HG02588 (cell line): ENCODE measurements around the gene FDXR.

Experiments used
- ATAC-seq: cut with Tn5 transposase; IDR thresholded peaks from one replicate; pipeline ENCODE4 v1.9.1; 2021; ENCODE audit warnings: mild to moderate bottlenecking, moderate library complexity; ENCODE audit not compliant: unreplicated experiment

The FDXR gene

GRCh38 chr17:74815550-74816370, 57.0 kb downstream of the FDXR start:
- no peak for ATAC-seq

DNA sequence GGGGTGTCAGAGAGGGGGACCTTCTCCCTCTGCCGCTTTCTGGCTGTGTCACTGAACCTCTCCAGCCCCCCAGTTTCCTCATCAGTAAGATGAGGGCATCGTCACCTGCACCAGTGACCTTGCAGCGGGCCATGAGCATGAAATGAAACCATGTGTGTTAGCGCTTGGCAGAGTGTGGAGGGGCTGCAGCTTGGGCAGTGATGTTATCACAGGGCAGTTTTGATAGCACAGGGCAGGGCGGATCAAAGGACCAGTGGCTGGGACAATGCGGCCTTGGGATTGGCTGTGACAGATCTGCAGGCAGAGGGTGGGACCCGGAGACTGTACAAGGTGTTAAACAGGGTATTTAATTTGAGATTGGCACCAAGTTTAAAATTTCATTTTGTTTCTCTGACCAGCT, 57.7 kb downstream of the FDXR start:
- ATAC-seq, result no peak

- ATAC-seq, result no peak
Measured at GRCh38 chr17:74814453-74814852, 58.3 kb downstream of the FDXR start.
